ENCODE results near the gene GRIK4. TPM values are rescaled to one million over a fixed set of nuclear protein-coding genes. Genes with fewer than 3 reads are reported as not detected.

The GRIK4 gene
- total and polyA plus RNA-seq, 9 of the 15 experiments (the other 6 are each of a cell fraction or from before 2014, with no cell fraction given): not detected

- TF ChIP-seq ZNF318 (IDR thresholded peaks at IDR 0.05; ENCODE audit: borderline replicate concordance in 1 of 2, low read depth in 1 of 2): no peak
Observed at GRCh38 chr11:120539667-120540369, 28.3 kb downstream of the GRIK4 start (continued).

Data from K562 (cell line).